HepG2 (cell line): ENCODE results near the gene SAMD10. TPM values are rescaled to one million over a fixed set of nuclear protein-coding genes. Genes with fewer than 3 reads are reported as not detected.

Source experiments
- CREBL2 ChIP-seq: sonication (generic); formaldehyde crosslinking; IDR thresholded peaks from 2 replicates; pipeline ENCODE4 v1.8.1; 2023; ENCODE audit warnings: missing genetic modification reagents, mild to moderate bottlenecking, borderline replicate concordance
- HNRNPUL1 ChIP-seq: fragments of 200-400 bp; formaldehyde crosslinking; IDR thresholded peaks from 2 replicates; pipeline ENCODE4 v1.6.1; 2017; ENCODE audit warnings: low read depth, mild to moderate bottlenecking, low read length, moderate library complexity
- HOXA3 ChIP-seq: sonication (generic); formaldehyde crosslinking; IDR thresholded peaks from 2 replicates; pipeline ENCODE4 v1.5.0; 2020; ENCODE audit warnings: missing genetic modification reagents
- PAF1 ChIP-seq: IDR thresholded peaks from 2 replicates; pipeline ENCODE4 v1.6.1; 2016; ENCODE audit warnings: missing genetic modification reagents, missing compliant biosample characterization
- PLSCR1 ChIP-seq: sonication (generic); formaldehyde crosslinking; IDR thresholded peaks from 2 replicates; pipeline ENCODE4 v1.5.0; 2020; ENCODE audit warnings: missing genetic modification reagents, mild to moderate bottlenecking, borderline replicate concordance
- POLR2AphosphoS2 ChIP-seq: IDR thresholded peaks from 2 replicates; pipeline ENCODE4 v1.6.1; 2011; ENCODE audit warnings: low read depth, low read length, improper control_type of control experiment
- SKI ChIP-seq: fragments of 450-650 bp; IDR thresholded peaks from one replicate; pipeline ENCODE4 v1.6.1; 2018; ENCODE audit warnings: mild to moderate bottlenecking; ENCODE audit not compliant: partially characterized antibody
- SNAPC4 ChIP-seq: sonication (generic); formaldehyde crosslinking; IDR thresholded peaks from 2 replicates; pipeline ENCODE4 v1.4.0; 2020; ENCODE audit warnings: mild to moderate bottlenecking, missing genetic modification reagents
- SRSF1 ChIP-seq: fragments of 200-400 bp; formaldehyde crosslinking; optimal IDR thresholded peaks from 2 replicates; pipeline ENCODE3; 2017; ENCODE audit warnings: mild to moderate bottlenecking, low read depth, low read length, moderate library complexity
- ZBTB14 ChIP-seq: sonication (generic); formaldehyde crosslinking; IDR thresholded peaks from 2 replicates; pipeline ENCODE4 v1.4.0; 2020; ENCODE audit warnings: missing genetic modification reagents
- ZBTB26 ChIP-seq: IDR thresholded peaks from 2 replicates; pipeline ENCODE4 v1.6.1; 2016; ENCODE audit warnings: missing compliant biosample characterization, missing genetic modification reagents, borderline replicate concordance
- ZBTB3 ChIP-seq: sonication (generic); formaldehyde crosslinking; IDR thresholded peaks from 2 replicates; pipeline ENCODE4 v1.4.0; 2020; ENCODE audit warnings: low read depth, mild to moderate bottlenecking, moderate library complexity, missing genetic modification reagents, borderline replicate concordance
- ZMYM2 ChIP-seq: sonication (generic); formaldehyde crosslinking; IDR thresholded peaks from 2 replicates; pipeline ENCODE4 v1.8.0; 2022; ENCODE audit warnings: mild to moderate bottlenecking, missing genetic modification reagents
- ZNF121 ChIP-seq: sonication (generic); formaldehyde crosslinking; IDR thresholded peaks from 2 replicates; pipeline ENCODE4 v1.5.0; 2020; ENCODE audit warnings: mild to moderate bottlenecking, missing genetic modification reagents
- ZNF225 ChIP-seq: sonication (generic); formaldehyde crosslinking; IDR thresholded peaks from 2 replicates; pipeline ENCODE4 v1.4.0; 2020; ENCODE audit warnings: mild to moderate bottlenecking, missing genetic modification reagents
- ZNF329 ChIP-seq: sonication (generic); formaldehyde crosslinking; IDR thresholded peaks from 2 replicates; pipeline ENCODE4 v1.9.0; 2021; ENCODE audit warnings: low read depth, mild to moderate bottlenecking, missing genetic modification reagents
- ZNF598 ChIP-seq: sonication (generic); formaldehyde crosslinking; IDR thresholded peaks from 2 replicates; pipeline ENCODE4 v1.5.1; 2020; ENCODE audit warnings: mild to moderate bottlenecking, missing genetic modification reagents, borderline replicate concordance
- ZNF710 ChIP-seq: sonication (generic); formaldehyde crosslinking; IDR thresholded peaks from 2 replicates; pipeline ENCODE4 v1.5.0; 2020; ENCODE audit warnings: mild to moderate bottlenecking, missing genetic modification reagents, borderline replicate concordance
- polyA plus RNA-seq, 8 experiments: library from polyadenylated mRNA; depleted of rRNA in 3 of 8; stranded (reverse) in 7 of 8; unstranded in 1 of 8; fragments of >200 nt; fragmentation: Illumina TruSeq in 4 of 8; extraction: Trizol in 4 of 8; gene quantifications; 2 replicates each; pipeline versions ENCODE4 v1.2.1 to v1.2.3, GENCODE V29; 2011 to 2016; ENCODE audit warnings: low read depth in 4 of 8, missing spikeins in 1 of 8, mixed read lengths in 1 of 8; ENCODE audit not compliant: insufficient read depth in 1 of 8
- total RNA-seq, 5 experiments: library from RNA; depleted of rRNA; stranded (reverse); fragments of >200 nt; fragmentation: Illumina TruSeq; extraction: Trizol; gene quantifications; 2 replicates each; pipeline ENCODE4 v1.2.3, GENCODE V29; 2016; ENCODE audit warnings: low read depth in 1 of 5

Gene SAMD10
- total and polyA plus RNA-seq, 2 of the 13 experiments (the other 11 are each of a cell fraction or from before 2014, with no cell fraction given) = 6.1 to 11.0 TPM

- TF ChIP-seq CREBL2 (no peak), HOXA3 (CRISPR knock-in tag) (peak; percentile 16; the same call in 1 of the 2 replicates), ZMYM2 (no peak), POLR2AphosphoS2 (no peak), SKI (no peak), ZBTB14 (CRISPR knock-in tag) (0 out of 2 replicates have a peak, but pooled peaks have one; percentile 10), ZNF329 (no peak), PAF1 (CRISPR knock-in tag) (no peak), ZNF710 (CRISPR knock-in tag) (no peak), SNAPC4 (CRISPR knock-in tag) (no peak), ZBTB3 (CRISPR knock-in tag) (no peak), HNRNPUL1 (no peak), PLSCR1 (no peak), ZNF598 (CRISPR knock-in tag) (no peak), ZNF121 (CRISPR knock-in tag) (peak; percentile 39; the same call in 1 of the 2 replicates), SRSF1 (peak; percentile 68), ZNF225 (CRISPR knock-in tag) (no peak), ZBTB26 (CRISPR knock-in tag) (no peak)
Observed at GRCh38 chr20:63934271-63935068, 45.0 kb downstream of the SAMD10 start (continued).
